Smooth muscle cell of the brain vasculature (primary cell): ENCODE results near the gene TSPAN2.
"Not testable (repeated sequence)": the region's sequence is repeated elsewhere in the genome, so short reads cannot be mapped to it uniquely, and the experiment has no call there.

Experiments
- DNase-seq: peaks from one replicate; pipeline ENCODE4 v3.0.0-alpha.2; 2012; ENCODE audit warnings: low read depth, low spot score

The TSPAN2 gene

GRCh38 chr1:115040501-115040900 is 48.8 kb downstream of the TSPAN2 start:
- no peak for DNase-seq

DNA sequence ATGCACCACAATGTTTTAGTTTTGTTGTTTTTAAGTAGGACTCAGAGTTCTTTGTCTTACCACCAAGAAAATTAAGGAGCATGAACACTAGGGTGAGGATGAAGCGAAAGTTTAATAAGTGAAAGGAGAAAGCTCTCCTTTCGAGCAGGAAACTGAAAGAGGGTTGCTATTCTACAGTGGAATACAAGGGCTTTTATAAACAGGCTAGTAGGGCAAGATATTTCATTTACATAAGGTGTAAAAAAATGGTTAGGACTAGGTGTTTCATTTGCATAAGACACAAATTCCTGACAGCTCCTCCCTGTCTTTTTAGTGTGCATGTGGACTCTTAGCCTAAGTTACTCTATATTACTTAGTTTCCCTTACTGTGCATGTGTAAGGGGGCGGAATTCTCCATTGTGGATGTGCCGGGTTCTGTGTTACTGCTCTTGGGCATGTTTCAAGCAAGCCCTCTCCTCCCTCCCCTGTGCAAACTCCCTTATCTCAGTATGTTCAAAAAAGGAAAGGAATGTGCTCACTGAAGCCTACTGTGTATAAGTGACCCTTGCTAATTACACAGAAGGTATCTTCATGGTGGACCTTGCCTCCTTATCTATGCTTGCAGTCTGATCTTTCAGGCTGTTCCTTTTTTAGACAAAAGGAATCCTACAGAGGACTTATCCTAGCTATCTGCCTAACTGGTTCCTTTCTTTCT is 52.3 kb downstream of the TSPAN2 start:
- no peak for DNase-seq

- DNase-seq = no peak
Observed at GRCh38 chr1:115035652-115036051, 53.7 kb downstream of the TSPAN2 start.

- no peak for DNase-seq
Observed at GRCh38 chr1:115031595-115031994, 57.7 kb downstream of the TSPAN2 start.

- DNase-seq = no peak
Observed at GRCh38 chr1:115029526-115029925, 59.8 kb downstream of the TSPAN2 start, which contains the start of gene TSHB. TSHB (plus strand) TSS chr1:115029826; CDS start chr1:115033363, 3,537 bp downstream.

GRCh38 chr1:115023593-115023992 is 65.7 kb downstream of the TSPAN2 start:
- no peak for DNase-seq

DNA sequence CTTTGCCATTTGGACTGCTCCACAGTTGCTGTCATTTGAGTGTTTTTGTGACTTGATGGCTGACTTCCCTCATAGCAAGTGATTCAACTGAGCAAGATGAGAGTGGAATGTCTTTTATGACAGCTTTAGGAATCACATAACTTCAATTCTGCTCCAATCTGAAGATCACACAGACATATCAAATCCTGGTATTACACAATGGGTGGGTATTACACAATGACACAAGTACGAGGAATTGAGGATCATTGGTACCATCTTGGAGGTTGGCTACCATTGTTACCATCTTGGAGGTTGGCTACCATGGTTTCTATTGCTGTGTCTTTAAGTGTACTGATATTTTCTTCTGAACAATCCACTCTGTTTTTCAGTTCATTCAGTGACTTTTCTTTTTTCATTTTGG is 68.2 kb downstream of the TSPAN2 start:
- DNase-seq = no peak

DNA sequence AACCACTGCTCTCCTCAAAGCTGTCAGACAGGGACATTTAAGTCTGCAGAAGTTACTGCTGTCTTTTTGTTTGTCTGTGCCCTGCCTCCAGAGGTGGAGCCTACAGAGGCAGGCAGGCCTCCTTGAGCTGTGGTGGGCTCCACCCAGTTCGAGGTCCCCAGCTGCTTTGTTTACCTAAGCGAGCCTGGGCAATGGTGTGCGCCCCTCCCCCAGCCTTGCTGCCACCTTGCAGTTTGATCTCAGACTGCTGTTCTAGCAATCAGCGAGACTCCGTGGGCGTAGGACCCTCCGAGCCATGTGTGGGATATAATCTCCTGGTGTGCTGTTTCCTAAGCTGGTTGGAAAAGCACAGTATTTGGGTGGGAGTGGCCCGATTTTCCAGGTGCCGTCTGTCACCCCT is 69.8 kb downstream of the TSPAN2 start:
- not testable (repeated sequence) for DNase-seq

- DNase-seq = no peak
Observed at GRCh38 chr1:115013792-115014191, 75.5 kb downstream of the TSPAN2 start.

- DNase-seq = no peak
Observed at GRCh38 chr1:115012434-115012833, 76.9 kb downstream of the TSPAN2 start.

DNA sequence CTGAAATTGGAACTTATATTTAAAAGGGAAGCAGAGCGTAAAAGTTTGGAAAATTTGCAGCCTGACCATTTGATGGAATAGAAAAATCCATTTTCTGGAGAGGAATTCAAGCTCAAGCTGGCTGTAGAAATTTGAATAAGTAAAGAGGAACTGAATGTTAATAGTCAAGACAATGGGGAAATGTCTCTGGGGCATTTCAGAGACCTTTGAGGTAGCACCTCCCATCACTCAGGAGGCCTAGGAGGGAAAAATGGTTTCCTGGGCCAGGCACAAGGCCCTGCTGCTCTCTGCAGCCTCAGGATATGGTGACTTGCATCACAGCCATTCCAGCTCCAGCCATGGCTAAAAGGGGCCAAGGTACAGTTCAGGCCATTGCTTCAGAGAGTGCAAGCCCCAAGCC is 77.3 kb downstream of the TSPAN2 start:
- DNase-seq = no peak

DNA sequence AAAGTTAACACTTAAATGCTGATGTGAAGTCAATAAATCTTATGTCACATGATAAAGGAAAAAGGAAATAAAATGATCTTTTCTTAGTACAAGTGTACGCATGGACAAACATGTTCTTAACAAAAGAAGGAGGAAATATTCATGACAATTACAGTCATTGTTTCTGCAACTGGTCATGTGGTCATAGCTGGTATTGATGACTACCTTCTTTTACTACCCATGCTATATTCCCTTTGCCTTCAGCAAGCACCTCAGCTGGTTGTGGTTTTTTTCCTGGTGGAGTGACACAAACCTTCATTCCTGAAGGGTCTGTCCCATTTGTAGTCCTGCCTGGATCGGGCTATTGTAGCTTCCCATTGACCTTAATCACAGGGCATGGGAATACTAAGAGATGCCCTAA is 83.1 kb downstream of the TSPAN2 start:
- no peak for DNase-seq
